GM18873 (cell line): ENCODE results near the gene IQCK.

ENCODE experiments used
- ATAC-seq: cut with Tn5 transposase; IDR thresholded peaks from one replicate; pipeline ENCODE4 v1.9.1; 2021; ENCODE audit warnings: mild to moderate bottlenecking, moderate library complexity, moderate number of reproducible peaks; ENCODE audit not compliant: unreplicated experiment, low FRiP score

The IQCK gene

DNA sequence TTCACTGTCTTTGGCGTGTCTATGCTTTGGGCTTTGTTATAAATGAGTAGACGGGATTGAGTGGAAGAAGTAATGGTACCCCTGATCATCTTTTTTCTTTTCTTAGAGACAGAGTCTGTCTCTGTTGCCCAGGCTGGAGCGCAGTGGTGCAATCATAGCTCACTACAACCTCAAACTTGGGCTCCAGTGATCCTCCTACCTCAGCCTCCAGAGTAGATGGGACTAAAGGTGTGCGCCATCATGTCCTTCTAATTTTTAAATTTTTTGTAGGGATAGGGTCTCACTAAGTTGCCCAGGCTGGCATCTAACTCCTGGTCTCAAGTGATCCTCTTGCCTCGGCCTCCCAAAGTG, 181.5 kb downstream of the IQCK start:
- no peak for ATAC-seq

DNA sequence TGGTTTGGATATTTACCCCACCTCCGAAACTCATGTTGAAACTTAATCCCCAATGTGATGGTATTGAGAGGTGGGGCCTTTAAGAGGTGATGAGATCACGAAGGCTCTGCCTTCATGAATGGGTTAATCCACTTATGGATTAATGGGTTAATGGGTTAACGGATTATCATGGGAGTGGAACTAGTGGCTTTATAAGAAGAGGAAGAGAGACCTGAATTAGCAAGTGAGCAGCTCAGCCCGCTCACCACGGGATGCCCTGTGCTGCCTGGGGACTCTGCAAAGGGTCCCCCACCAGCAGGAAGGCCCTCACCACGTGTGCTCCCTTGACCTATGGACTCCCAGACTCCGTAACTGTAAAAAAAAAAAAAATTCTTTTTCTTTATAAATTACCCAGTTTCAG, 183.1 kb downstream of the IQCK start:
- no peak for ATAC-seq

GRCh38 chr16:19907161-19907992, 189.3 kb downstream of the IQCK start:
- ATAC-seq = no peak
